HK-2 (cell line): ENCODE data around the gene C3orf80.
"Not testable (repeated sequence)": the region's sequence is repeated elsewhere in the genome, so short reads cannot be mapped to it uniquely, and the experiment has no call there.

Source experiments
- DNase-seq: peaks from one replicate; pipeline ENCODE4 v3.0.0-alpha.2; 2018; ENCODE audit not compliant: unreplicated experiment

C3orf80 gene

DNA sequence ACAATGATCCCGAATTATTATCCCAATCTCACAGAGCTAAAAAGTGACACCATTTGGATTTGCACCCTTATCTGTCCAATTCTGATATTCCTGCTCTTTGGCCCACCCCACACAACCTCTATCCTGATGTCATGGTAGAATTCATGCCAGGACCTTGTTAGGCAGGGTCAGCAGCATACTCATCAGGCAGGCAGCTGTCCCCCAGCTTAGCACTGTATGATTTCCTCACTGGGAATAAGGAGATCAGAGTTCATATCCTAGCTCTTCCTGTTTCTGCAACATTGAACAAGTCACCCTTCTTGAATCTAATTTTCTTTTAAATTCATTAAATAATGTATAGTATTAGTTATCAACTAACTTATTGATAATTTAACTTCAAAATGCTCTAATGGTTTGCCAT, 12.0 kb upstream of the C3orf80 start:
- no peak for DNase-seq

DNA sequence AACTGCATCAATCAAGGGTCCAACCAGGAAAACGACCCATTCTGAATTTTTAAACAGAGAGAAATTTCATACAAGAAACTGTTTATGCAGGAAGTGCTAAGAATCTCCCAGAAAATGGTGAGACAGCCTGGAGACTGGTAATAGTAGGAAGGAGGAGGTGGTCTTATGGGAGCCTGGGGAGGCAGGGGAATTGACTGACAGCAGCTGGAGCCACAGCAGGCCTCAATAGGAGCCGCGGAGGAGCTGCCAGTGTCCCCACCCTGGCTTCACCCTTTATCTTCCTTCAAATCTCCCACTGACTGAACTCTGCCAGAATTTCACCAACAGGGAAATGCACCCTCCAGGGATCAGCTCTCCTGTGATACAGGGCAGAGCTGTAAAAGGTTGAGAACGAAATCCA, 7.5 kb upstream of the C3orf80 start:
- no peak for DNase-seq

DNA sequence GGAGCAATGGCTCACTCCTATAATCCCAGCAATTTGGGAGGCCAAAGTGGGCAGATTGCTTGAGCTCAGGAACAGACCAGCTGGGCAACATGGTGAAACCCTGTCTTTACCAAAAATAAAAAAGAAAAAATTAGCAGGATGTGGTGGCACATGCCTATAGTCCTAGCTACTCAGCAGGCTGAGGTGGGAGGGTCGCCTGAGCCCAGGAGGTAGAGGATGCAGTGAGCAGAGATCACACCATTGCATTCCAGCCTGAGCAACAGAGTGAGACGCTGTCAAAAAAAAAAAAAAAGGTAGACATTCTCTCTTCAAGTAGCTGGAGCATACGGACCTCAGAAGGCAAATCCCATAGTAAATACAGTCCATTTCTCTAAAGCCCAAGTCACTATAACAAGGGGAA, 7.1 kb upstream of the C3orf80 start:
- no peak for DNase-seq

DNA sequence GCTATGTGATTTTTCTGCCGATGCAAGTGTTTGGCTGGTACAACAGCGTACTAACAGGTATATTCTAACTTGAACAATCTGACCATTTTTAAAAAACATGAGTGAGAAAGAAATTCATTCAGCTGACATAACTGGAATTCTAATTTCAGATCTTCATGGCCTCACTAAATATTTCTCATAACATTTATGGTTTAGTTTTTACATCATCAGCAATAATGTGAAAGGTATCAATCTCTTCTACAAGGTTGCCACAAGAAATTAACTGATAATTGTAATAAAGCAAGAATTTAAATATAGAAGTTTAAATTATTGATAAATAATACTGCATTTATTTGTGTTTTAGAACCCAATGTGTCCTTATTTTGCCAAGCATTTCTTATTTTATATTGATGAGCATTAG, 5.2 kb upstream of the C3orf80 start:
- DNase-seq = no peak

DNA sequence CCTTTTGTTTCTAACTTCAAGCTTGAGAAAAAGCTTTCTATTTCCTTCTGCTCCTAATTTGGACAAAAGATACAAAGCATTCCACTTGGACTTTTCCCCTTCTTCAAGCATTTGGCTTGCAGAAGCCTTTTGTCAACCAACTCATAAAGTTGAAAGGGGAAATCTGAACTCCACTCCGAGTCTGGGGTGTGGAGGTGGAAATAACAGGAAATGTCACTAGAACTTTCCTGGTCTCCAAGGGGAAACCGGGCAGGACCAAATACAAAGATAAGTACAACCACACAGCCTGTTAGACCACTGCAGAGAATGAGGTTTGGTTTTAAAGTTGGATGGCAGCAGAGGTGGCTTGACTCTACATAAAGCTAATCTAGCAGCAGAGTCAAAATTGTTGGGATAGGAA, 4.2 kb upstream of the C3orf80 start:
- no peak for DNase-seq

DNA sequence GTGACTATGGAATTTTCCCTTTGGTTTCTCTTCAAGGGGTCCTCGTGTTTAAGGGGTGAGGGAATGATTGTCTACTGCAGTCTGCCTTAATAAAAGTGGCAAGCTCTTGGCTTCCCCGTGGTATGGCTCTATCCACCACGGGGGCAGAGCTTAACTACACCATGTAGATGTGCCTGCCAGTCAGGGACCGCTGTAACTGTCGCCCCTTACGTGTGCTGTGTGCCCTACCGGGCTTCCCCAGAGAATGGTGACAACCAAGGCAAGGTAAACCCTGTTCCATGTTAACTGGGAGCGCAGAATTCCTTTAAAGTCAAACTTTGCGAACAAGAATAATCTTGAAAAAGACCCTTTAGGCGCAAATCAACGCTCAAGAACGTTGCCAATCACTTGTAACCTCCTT, 966 bp upstream of the C3orf80 start:
- no peak for DNase-seq

DNA sequence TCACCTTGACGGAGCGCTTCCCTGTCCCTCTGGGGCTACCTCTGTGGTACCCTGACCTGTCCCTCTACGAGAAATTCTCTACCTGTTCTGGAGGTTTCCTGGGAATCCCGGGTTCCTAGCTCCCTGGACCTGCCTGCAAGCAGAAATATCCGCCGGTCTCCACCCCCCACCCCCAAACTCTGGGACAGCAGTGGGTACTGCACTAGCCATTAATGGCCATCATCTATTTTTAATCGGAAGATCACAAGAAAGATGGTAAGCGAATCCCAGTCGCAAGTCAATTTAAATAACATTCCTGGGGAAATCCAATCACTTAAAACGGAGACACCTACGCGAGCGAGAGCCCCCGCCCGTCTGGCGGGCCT, 429 bp upstream of the C3orf80 start:
- DNase-seq = no peak

DNA sequence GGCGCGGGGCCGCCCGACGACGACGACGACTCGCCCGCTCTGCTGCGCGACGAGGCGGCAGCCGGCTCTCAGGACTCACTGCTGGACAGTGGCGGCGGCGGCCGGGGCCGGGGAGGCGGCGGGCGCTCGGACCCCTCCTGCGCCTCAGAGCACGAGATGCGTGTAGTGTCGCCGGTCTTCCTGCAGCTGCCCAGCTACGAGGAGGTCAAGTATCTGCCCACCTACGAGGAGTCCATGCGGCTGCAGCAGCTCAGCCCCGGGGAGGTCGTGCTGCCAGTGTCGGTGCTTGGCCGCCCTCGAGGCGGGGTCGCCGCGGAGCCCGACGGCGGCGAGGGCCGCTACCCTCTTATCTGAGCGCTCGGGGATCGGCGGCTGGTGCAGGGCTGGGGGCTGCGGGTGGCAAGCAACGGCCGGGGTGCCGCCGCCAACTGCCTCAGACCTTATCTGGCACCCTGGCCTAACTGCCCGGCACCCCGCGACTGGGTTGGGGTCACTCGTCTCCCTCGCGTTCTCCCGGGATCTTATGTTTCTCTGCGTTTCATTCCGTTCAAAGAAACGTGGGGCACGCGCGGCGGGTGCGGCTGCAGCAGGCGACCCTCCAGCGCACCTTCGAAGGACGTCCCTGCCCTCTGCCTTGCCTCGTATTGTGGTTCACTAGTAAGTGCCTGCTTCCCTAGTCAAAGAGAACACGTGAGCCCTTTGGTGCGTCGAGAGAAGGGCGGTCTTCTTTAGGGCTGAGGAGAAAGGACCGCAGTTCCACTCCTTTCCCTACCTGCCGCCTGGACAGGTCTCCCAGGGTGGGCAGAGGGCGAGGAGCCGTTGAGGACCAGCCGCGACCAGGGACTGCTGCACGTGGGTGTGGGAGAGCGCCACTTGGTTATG, 1.0 kb downstream of the C3orf80 start:
- no peak for DNase-seq

DNA sequence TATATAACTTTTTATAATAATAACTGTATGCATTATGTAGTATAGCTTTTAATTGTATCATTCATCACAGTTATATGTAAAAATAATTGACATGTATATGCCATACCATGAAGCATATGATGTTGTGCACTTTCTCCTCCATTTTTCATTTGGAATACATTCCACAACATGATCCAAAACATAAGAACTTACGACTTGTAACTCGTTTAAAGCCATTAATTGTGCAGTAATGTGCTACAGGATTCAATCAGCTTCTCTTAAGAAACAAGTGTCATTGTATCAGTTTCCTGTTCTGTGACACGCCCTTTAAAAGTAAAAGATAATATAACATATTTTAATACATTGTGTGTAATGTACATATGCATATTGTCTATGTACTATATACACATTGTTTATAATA, 2.2 kb downstream of the C3orf80 start:
- DNase-seq = no peak

DNA sequence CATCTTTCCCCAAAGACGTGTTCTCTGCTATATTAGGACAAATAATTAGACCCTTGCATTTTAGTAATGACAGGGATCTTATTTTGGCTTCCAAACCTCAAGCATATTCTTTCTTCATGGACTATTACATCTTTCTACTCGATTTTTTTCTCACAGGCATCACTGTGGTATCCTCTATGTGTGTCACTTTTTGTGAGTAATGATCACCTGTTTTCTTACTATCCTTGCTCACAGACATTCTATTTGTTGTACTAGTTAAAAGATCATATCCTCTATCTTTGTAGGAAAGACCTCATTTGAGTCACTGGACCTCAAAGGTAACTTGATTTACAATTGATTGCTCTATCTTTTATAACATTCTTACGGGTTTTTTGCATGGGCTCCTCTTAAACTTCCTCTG, 6.8 kb downstream of the C3orf80 start:
- no peak for DNase-seq

DNA sequence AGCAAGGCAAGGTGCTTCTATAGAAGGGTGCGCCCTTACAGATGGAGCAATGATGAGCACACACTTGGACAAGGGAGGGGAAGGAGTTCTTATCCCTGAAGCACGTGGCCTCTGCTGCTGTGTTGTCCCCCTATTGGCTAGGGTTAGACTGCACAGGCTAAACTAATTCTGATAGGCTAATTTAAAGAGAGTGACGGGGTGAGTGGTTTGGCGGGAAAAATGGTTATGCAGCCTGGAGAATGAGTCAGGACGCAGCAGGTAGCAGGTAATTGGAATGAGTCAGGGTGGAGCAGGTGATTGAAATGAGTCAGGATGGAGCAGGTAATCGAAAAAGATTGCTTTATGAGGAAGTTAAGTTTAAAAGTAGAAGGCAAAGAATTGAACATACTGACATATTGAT, 15.5 kb downstream of the C3orf80 start:
- DNase-seq = not testable (repeated sequence)

DNA sequence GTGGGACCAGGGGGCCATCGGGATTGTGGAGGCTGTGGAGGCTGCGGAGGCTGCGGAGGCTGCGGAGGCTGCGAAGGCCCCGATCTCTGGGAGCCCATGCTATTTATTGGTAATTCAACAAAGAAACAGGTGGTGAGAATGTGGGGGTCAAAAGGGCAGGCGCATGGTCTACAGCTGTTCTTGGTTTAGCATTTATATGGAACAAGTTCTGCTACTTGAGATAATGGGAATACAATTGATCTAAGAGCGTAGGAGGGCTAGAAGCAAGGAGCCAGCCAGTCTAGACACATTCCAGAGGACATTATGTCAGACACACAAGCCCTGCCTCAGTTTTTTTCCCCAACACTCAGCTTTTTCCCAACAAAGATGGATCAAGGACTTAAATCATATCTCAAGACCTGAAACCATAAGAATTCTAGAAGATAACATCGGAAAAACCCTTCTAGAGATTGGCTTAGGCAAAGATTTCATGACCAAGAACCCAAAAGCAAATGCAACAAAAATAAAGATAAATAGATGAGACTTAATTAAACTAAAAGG, 20.1 kb downstream of the C3orf80 start:
- DNase-seq = no peak

DNA sequence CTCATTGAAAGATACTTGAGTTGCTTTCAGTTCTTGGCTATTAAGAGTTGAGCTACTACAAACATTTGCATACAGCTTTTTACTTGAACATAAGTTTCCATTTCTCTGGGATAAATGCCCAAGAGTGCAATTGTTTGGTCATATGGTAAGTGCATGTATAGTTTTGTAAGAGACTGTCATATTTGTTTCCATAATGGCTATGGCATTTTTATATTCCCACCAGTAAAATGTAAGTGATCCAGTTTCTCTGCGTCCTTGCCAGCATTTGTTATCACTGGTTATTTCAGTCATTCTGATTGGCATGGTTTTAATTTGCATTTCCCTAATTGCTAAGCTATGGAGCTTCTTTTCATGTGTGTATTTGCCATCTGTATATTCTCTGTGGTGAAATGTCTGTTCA, 22.5 kb downstream of the C3orf80 start:
- DNase-seq = no peak

DNA sequence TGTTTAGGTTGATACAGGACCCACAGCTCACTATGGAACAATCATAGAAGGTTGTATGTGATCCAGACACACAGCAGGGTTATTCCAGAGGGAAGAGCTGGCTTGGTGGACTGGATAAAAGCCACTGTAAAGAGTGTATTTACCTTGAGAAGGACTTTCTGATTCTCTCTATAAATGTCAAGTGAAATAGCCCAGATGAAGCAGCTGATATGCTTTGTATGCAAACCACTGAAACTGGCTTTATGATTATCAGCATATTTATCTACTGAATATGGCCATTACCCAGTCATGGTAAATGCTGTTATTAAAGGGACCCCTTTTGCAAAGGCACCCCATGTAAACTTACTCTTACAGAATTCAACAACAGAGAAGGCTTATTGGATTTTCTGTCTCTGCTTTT, 28.1 kb downstream of the C3orf80 start:
- no peak for DNase-seq

DNA sequence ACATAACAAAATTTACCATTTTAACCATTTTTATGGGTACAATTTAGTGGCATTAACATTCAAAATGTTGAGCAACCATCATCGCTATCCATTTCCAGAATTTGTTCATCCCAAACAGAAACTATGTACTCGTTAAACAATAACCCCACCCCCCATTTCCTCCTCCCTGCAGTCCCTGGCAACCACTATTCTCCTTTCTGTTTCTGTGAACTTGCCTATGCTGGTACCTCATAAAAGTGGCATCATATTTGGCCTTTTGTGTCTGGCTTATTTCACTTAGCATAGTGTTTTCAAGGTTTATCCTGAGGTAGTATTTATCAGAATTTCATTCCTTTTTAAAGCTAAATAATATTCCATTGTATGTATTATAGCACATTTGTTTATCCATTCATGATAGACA, 32.4 kb downstream of the C3orf80 start:
- no peak for DNase-seq

DNA sequence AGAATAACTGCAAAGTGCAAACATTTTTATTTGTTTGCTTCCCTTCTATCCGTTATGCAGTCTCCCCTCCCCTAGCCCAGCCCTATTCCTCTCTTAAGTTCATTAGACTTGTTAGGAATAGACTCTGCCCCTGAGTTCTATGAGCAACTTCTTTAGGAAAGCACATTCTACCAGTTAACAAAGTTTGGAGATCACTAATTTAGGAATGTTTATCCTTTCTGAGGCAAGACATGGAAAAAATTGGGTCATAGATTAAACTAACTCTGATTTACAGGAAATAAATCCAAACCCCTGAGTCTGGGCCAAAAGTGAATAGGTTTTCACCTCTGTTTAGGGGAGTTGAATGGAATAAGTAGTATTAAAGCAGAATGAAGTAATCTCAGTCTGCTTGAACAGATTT, 34.4 kb downstream of the C3orf80 start:
- no peak for DNase-seq

DNA sequence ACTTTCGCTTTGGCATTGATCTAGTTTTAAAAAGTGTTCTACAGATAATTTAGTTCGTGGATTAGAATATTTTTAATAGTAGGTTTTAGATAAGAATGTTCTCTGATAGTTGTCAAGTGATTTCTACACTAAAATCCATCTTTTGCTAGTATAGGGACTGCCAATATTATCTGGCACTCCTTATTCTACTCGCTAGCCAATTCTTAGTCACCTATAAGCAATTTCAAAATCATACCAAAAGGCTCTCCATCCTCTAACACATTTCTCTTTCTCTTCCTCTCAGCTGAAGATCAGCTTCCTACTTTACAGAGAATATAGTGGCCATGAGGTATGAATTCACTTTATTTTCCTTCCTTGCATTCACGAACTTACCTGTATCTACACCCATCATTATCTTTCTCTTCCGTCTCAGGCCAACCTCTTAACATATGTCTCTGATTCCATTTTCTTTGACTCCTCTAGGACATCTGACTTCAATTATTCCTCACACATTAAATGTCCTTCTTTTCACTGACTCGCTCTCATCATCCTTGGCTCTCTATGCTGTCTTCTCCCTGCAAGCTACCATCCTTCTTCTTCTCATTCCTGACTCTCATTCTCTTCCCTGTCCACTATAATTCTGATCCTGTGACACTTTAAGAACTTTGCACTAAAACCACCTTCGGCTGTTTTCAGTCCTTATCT, 35.5 kb downstream of the C3orf80 start:
- DNase-seq = no peak

DNA sequence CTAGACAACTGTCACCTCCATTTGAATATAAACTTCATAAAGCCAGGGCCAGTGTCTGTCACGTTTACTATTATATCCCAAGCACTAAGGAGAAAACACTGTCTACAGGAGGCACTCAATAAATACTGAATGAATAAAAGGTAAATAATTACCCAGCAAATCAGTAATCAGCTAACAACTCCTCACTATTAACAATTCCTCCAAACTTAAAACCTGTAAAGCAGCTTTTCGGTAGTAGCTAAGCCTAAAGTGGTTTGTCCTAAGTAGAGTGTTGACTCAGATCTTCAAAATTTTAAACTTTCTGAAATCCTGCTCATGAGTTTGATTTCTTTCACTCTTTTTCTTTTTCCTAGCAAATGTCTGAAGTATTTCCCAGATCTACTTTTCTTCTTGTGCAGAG, 39.9 kb downstream of the C3orf80 start:
- DNase-seq = no peak
